Effector CD8-positive, alpha-beta T cell (primary cell): ENCODE results near the gene MYOCD.

Experiments
- DNase-seq: peaks from one replicate; lab custom pipeline; 2025; lab: John Stamatoyannopoulos, UW

Gene MYOCD

GRCh38 chr17:12756786-12757185 is 91.1 kb downstream of the MYOCD start:
- DNase-seq, result no peak

DNA sequence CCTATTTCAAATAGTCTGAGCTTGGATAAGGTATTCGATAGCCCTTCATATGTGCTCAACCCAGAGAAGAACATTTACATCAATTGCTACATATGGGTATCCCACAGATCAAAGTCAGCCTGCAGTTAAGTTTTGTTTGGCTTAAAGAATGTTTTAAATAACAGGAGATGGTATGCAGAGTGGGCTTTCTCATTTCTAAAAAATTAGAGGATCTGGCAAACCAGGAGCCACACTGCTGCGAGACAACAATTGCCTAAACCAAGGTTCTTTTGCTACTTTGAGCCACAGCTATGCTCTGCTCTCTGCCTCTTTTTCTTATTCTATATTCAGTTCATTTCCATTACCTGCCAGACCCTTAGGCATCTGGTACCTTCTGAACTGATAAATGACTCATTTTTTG is 93.4 kb downstream of the MYOCD start:
- DNase-seq, result no peak

DNA sequence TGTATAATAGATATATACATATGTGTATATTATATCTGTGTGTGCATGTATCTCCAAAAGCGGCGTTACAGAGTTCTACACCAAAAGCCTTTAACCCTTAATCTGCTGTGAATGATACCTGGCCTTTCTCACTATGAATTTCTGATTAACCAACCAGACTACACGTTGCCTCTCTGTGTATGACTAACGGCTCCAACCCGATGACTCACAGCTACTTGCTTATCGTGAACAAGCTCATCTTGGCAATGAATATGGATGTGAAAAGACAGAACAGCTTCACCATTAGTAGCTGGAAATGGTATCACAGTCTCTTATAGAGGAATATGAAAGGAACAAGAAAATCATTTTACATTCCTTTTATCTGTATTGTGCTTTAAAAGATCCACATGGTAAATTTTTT is 99.9 kb downstream of the MYOCD start:
- no peak for DNase-seq

- no peak for DNase-seq
Measured at GRCh38 chr17:12768255-12768654, 102.6 kb downstream of the MYOCD start.

- no peak for DNase-seq
Measured at GRCh38 chr17:12769981-12770380, 104.3 kb downstream of the MYOCD start.

DNA sequence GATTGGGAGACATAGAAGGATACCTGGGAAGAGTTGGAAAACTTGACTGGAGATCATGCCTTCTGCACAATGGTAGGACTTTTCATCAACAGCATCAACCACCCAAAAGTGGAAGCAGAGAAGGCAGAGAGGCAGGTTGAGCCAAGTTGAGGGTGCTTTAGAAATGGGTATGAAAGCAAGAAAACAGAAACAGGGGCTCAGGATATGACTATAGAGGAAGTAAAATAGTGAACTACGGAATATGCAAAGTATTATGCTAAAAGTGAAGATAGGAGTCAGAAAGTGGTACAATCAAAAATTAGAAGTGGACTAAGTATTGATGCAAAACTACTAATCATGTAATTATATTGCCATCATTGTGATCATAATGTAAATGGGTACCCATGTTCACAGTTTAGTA is 107.5 kb downstream of the MYOCD start:
- DNase-seq, result no peak

- DNase-seq, result no peak
Measured at GRCh38 chr17:12789075-12789480, 123.4 kb downstream of the MYOCD start.

GRCh38 chr17:12789481-12790248 is 124.0 kb downstream of the MYOCD start, which contains the start of gene ARHGAP44:
ARHGAP44 (plus strand) TSS chr17:12789498; CDS start chr17:12789839, 341 bp downstream.
- DNase-seq, result no peak

- no peak for DNase-seq
Measured at GRCh38 chr17:12790249-12791106, 124.8 kb downstream of the MYOCD start.

DNA sequence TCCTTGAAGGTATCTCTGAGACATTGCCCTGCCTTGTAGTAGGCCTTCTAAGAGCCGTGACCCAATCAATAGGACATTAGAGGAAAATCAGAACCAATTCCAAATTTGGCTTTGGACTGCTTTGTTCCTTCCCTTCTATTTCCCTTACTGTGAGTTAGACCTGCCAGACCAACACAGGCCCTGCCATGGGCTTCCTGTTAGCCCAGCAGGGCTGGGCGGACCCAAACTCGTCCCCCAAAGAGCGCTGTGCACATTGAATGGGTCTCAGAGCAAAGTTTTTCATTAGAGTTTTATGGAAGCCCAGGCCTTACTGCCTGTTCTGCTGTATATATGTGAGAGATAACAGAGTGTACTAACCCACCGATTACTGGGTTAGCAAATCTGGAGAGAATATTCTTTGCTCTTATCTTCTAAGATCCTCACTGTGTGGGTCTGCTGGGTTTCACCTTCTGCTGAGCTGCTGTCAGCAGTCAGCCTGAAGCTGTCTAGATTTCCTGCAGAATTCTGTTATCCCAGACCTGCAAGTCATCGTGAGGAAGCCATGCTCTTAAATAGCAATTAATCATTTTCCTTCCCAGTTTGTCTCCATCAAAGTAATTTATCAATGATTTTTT is 129.3 kb downstream of the MYOCD start:
- no peak for DNase-seq

GRCh38 chr17:12800855-12801365 is 135.2 kb downstream of the MYOCD start:
- DNase-seq, result no peak

- DNase-seq, result no peak
Measured at GRCh38 chr17:12806630-12807029, 140.9 kb downstream of the MYOCD start.

- no peak for DNase-seq
Measured at GRCh38 chr17:12808723-12809122, 143.0 kb downstream of the MYOCD start.

DNA sequence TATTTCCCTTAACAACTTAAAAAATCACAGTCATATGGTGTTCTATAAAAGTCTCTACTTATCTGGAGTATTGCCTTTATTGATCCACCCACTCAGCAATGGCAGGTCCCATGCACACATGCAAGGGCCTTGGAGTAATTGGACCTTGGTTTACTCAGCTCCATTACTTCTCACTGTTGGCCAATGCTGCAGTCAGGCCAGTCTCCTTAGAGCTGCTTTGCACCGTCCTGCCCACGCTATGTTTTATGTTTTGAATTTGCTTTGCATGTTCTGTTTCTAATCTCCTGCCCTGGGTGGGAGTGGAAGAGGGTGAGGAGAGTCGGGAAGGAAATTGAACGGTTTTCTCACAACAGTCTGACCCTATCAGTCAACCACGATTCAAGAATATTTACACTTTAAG is 147.2 kb downstream of the MYOCD start:
- no peak for DNase-seq

GRCh38 chr17:12813664-12814063 is 148.0 kb downstream of the MYOCD start:
- no peak for DNase-seq

DNA sequence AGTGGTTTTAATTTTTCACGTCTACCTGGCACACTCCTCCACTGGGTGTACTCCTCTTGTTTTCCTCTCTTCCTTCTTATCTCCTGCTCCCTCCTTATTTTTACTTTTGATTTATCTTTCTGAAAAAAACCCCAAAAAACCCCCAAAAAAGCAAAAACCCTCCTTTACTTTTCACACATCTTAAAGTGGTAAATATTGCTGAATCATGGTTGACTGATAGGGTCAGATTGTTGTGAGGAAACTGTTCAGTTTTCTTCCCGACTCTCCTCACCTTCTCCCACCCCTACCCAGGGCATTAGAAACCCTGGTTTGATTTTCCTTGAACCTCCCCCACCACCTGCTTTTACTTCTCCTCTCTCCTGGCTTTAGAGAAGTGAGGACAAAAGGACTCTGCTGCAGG is 149.0 kb downstream of the MYOCD start:
- no peak for DNase-seq

GRCh38 chr17:12815642-12816141 is 150.0 kb downstream of the MYOCD start:
- DNase-seq, result no peak
